Measurements from ENCODE around the gene SLC24A3. TPM values are rescaled to one million over a fixed set of nuclear protein-coding genes. Genes with fewer than 3 reads are reported as not detected.

The SLC24A3 gene
- total and polyA plus RNA-seq, 2 of the 13 experiments (the other 11 are each of a cell fraction or from before 2014, with no cell fraction given): not detected

DNA sequence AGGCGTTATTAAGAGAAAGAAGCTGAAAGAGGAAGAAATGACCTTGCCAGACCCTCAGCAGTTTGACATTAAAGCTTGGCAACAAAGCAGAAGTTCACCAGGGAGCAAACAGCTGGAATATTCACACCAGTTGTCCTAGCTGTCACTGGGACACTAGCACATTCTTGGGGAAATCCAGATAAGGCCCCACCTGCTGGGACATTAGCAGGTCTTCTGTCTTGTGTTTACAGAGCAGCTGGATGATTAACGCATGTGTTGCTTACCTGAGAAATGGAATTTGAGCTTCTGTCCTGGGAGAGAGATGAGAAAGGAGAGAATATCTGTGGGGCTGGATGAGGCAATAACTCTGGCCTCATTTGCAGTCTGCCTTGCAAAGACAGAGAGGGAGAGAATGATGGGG, 408.0 kb downstream of the SLC24A3 start (continued):
- TF ChIP-seq, protein P1, sequence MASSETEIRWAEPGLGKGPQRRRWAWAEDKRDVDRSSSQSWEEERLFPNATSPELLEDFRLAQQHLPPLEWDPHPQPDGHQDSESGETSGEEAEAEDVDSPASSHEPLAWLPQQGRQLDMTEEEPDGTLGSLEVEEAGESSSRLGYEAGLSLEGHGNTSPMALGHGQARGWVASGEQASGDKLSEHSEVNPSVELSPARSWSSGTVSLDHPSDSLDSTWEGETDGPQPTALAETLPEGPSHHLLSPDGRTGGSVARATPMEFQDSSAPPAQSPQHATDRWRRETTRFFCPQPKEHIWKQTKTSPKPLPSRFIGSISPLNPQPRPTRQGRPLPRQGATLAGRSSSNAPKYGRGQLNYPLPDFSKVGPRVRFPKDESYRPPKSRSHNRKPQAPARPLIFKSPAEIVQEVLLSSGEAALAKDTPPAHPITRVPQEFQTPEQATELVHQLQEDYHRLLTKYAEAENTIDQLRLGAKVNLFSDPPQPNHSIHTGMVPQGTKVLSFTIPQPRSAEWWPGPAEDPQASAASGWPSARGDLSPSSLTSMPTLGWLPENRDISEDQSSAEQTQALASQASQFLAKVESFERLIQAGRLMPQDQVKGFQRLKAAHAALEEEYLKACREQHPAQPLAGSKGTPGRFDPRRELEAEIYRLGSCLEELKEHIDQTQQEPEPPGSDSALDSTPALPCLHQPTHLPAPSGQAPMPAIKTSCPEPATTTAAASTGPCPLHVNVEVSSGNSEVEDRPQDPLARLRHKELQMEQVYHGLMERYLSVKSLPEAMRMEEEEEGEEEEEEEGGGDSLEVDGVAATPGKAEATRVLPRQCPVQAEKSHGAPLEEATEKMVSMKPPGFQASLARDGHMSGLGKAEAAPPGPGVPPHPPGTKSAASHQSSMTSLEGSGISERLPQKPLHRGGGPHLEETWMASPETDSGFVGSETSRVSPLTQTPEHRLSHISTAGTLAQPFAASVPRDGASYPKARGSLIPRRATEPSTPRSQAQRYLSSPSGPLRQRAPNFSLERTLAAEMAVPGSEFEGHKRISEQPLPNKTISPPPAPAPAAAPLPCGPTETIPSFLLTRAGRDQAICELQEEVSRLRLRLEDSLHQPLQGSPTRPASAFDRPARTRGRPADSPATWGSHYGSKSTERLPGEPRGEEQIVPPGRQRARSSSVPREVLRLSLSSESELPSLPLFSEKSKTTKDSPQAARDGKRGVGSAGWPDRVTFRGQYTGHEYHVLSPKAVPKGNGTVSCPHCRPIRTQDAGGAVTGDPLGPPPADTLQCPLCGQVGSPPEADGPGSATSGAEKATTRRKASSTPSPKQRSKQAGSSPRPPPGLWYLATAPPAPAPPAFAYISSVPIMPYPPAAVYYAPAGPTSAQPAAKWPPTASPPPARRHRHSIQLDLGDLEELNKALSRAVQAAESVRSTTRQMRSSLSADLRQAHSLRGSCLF (CRISPR knock-in tag; IDR thresholded peaks at IDR 0.05; ENCODE audit: borderline replicate concordance): no peak
- TF ChIP-seq, protein P2, sequence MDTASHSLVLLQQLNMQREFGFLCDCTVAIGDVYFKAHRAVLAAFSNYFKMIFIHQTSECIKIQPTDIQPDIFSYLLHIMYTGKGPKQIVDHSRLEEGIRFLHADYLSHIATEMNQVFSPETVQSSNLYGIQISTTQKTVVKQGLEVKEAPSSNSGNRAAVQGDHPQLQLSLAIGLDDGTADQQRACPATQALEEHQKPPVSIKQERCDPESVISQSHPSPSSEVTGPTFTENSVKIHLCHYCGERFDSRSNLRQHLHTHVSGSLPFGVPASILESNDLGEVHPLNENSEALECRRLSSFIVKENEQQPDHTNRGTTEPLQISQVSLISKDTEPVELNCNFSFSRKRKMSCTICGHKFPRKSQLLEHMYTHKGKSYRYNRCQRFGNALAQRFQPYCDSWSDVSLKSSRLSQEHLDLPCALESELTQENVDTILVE (CRISPR knock-in tag; IDR thresholded peaks at IDR 0.05): no peak
- TF ChIP-seq ZNF766 (CRISPR knock-in tag; IDR thresholded peaks at IDR 0.05; ENCODE audit: borderline replicate concordance) (no peak), U2AF2 (IDR thresholded peaks at IDR 0.05; ENCODE audit: low read depth, low read length) (no peak), ZNF33B (CRISPR knock-in tag; IDR thresholded peaks at IDR 0.05) (no peak), ZNF589 (CRISPR knock-in tag; conservative IDR thresholded peaks at IDR 0.05) (no peak), MYNN (CRISPR knock-in tag; IDR thresholded peaks at IDR 0.05; ENCODE audit: low read depth) (no peak), ZNF570 (CRISPR knock-in tag; IDR thresholded peaks at IDR 0.05; ENCODE audit: borderline replicate concordance) (no peak), ZNF367 (CRISPR knock-in tag; IDR thresholded peaks at IDR 0.05; ENCODE audit: borderline replicate concordance) (no peak), ZNF235 (CRISPR knock-in tag; IDR thresholded peaks at IDR 0.05; ENCODE audit: borderline replicate concordance) (no peak), EED (CRISPR knock-in tag; IDR thresholded peaks at IDR 0.05) (no peak), MATR3 (CRISPR knock-in tag; IDR thresholded peaks at IDR 0.05) (no peak)
- TF ChIP-seq, protein P3, sequence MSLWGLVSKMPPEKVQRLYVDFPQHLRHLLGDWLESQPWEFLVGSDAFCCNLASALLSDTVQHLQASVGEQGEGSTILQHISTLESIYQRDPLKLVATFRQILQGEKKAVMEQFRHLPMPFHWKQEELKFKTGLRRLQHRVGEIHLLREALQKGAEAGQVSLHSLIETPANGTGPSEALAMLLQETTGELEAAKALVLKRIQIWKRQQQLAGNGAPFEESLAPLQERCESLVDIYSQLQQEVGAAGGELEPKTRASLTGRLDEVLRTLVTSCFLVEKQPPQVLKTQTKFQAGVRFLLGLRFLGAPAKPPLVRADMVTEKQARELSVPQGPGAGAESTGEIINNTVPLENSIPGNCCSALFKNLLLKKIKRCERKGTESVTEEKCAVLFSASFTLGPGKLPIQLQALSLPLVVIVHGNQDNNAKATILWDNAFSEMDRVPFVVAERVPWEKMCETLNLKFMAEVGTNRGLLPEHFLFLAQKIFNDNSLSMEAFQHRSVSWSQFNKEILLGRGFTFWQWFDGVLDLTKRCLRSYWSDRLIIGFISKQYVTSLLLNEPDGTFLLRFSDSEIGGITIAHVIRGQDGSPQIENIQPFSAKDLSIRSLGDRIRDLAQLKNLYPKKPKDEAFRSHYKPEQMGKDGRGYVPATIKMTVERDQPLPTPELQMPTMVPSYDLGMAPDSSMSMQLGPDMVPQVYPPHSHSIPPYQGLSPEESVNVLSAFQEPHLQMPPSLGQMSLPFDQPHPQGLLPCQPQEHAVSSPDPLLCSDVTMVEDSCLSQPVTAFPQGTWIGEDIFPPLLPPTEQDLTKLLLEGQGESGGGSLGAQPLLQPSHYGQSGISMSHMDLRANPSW (CRISPR knock-in tag; IDR thresholded peaks at IDR 0.05; ENCODE audit: borderline replicate concordance): no peak
- TF ChIP-seq, protein P4, sequence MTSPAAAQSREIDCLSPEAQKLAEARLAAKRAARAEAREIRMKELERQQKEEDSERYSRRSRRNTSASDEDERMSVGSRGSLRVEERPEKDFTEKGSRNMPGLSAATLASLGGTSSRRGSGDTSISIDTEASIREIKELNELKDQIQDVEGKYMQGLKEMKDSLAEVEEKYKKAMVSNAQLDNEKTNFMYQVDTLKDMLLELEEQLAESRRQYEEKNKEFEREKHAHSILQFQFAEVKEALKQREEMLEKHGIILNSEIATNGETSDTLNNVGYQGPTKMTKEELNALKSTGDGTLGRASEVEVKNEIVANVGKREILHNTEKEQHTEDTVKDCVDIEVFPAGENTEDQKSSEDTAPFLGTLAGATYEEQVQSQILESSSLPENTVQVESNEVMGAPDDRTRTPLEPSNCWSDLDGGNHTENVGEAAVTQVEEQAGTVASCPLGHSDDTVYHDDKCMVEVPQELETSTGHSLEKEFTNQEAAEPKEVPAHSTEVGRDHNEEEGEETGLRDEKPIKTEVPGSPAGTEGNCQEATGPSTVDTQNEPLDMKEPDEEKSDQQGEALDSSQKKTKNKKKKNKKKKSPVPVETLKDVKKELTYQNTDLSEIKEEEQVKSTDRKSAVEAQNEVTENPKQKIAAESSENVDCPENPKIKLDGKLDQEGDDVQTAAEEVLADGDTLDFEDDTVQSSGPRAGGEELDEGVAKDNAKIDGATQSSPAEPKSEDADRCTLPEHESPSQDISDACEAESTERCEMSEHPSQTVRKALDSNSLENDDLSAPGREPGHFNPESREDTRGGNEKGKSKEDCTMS (CRISPR knock-in tag; conservative IDR thresholded peaks at IDR 0.05): no peak
- TF ChIP-seq, protein P5, sequence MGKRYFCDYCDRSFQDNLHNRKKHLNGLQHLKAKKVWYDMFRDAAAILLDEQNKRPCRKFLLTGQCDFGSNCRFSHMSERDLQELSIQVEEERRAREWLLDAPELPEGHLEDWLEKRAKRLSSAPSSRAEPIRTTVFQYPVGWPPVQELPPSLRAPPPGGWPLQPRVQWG (CRISPR knock-in tag; IDR thresholded peaks at IDR 0.05; ENCODE audit: borderline replicate concordance, low read depth): no peak
- TF ChIP-seq, protein P6, sequence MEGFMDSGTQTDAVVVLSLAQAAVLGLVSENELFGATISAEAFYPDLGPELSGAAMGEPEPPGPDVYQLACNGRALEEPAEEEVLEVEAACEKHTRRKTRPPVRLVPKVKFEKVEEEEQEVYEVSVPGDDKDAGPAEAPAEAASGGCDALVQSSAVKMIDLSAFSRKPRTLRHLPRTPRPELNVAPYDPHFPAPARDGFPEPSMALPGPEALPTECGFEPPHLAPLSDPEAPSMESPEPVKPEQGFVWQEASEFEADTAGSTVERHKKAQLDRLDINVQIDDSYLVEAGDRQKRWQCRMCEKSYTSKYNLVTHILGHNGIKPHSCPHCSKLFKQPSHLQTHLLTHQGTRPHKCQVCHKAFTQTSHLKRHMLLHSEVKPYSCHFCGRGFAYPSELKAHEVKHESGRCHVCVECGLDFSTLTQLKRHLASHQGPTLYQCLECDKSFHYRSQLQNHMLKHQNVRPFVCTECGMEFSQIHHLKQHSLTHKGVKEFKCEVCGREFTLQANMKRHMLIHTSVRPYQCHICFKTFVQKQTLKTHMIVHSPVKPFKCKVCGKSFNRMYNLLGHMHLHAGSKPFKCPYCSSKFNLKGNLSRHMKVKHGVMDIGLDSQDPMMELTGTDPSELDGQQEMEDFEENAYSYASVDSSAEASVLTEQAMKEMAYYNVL (CRISPR knock-in tag; IDR thresholded peaks at IDR 0.05; ENCODE audit: borderline replicate concordance): peak; percentile 67; the same call in 1 of the 2 replicates
